ENCODE results near the gene SLCO2A1.

The SLCO2A1 gene

DNA sequence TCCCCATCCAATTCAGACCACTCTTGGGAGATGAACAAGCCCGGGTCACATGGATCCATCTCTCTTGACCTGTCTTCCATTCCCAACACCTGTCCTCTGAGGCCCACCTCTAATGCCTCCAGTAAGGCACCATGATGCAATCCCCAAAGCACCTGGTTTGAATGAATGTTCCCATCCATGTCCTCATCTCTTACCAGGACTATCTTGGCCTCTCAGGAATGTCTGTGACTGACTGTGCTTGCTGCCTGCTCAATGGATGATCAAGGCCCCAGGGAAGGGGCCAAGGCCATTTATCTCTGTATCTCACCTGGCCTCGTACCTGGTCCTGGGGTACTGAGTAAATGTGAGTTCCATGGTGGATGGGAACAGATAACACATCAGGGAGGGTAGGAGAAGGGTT lies 49.7 kb downstream of the SLCO2A1 start:
- DNase-seq (ENCODE audit: low read depth) = no peak
- TF ChIP-seq, protein P1, sequence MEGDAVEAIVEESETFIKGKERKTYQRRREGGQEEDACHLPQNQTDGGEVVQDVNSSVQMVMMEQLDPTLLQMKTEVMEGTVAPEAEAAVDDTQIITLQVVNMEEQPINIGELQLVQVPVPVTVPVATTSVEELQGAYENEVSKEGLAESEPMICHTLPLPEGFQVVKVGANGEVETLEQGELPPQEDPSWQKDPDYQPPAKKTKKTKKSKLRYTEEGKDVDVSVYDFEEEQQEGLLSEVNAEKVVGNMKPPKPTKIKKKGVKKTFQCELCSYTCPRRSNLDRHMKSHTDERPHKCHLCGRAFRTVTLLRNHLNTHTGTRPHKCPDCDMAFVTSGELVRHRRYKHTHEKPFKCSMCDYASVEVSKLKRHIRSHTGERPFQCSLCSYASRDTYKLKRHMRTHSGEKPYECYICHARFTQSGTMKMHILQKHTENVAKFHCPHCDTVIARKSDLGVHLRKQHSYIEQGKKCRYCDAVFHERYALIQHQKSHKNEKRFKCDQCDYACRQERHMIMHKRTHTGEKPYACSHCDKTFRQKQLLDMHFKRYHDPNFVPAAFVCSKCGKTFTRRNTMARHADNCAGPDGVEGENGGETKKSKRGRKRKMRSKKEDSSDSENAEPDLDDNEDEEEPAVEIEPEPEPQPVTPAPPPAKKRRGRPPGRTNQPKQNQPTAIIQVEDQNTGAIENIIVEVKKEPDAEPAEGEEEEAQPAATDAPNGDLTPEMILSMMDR (IDR thresholded peaks at IDR 0.05; ENCODE audit: control insufficient read depth, insufficient read depth, low read depth, low read length, missing control alignments) = no peak
- no peak overlapping the region for H3K4me3 ChIP-seq (ENCODE audit: control insufficient read depth, low read depth, low read length)

DNA sequence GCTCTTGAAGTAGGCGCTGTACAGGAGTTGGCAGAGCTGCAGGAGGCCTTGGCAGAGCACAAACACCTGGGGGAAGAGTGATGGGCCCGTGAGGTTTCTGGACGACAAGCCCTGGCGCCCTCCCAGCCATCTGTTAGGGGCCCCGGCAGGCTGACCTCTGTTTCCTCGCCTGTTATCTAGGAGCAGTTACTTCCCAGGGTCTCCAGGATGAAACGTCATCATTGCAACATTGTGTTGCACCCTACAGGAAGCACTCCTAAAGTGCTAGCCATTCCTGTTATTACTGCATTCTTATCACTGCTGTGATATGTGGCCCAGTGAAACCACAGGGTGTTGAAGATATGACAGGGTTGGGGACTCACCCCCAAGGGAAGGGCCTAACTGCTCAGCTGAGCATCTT lies 50.2 kb downstream of the SLCO2A1 start:
- TF ChIP-seq, protein P1 (IDR thresholded peaks at IDR 0.05; ENCODE audit: control insufficient read depth, insufficient read depth, low read depth, low read length, missing control alignments) = no peak
- no peak for DNase-seq (ENCODE audit: low read depth)

DNA sequence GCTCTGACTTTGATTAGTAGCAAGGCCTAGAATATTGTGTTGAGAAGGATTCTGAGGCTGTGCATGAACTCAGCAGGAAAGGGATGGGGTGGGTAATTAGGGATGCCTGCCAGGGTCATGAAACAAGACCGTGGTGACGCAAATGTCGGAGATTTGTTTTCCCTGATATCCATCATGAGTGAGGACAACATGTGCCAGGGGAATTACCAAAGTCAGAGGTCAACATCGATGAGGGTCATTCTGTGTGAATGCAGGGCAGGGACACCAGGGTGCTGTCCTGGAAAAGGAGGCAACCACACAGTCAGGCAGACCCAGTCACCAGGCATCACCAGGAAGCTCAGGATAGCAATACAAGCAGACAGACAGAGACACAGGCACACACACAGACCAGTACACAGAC lies 52.2 kb downstream of the SLCO2A1 start:
- TF ChIP-seq, protein P1 (IDR thresholded peaks at IDR 0.05; ENCODE audit: control insufficient read depth, insufficient read depth, low read depth, low read length, missing control alignments) = no peak
- DNase-seq (ENCODE audit: low read depth) = no peak
- H3K4me3 ChIP-seq (ENCODE audit: control insufficient read depth, low read depth, low read length) = no peak overlapping the region

More for the DNA sequence above, 50.2 kb downstream of the SLCO2A1 start:
- H3K4me3 ChIP-seq (ENCODE audit: control insufficient read depth, low read depth, low read length) = no peak overlapping the region

DNA sequence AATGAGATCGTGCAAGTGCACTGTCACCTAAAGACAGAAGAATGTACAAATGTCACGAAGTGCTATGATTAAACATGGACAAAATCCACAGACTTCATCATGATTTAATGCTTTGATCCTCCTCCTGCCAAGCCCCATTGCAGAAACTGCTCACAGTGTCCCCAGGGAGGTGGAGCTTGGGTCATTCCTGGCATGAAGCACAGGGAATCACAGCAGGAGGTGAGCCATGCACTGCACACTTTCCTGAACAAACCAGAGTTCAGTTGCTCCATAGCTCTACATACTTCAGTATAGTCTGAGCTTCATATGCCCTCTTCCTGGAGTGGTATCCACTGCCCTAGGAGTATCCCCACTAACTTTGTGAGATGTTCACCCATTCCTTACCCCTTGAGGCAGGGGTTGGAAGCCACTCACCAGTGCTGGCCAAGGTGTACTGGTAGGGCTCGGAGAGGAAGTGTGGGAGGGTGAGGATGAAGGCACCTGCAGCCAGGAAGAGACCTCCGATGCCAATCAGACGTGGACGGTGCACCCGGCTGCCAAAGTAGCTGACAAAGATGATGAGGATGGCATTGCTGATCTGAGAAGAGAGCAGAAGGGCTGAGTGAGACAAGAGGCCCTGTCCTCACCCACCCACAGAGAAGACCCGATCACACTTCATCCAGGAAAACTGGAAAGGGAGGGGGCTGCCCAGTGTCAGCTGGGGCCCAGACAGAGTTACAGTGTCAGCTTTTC lies 56.3 kb downstream of the SLCO2A1 start:
- TF ChIP-seq, protein P1 (IDR thresholded peaks at IDR 0.05; ENCODE audit: control insufficient read depth, insufficient read depth, low read depth, low read length, missing control alignments) = no peak
- no peak overlapping the region for H3K4me3 ChIP-seq (ENCODE audit: control insufficient read depth, low read depth, low read length)
- DNase-seq (ENCODE audit: low read depth) = peak; percentile 2

DNA sequence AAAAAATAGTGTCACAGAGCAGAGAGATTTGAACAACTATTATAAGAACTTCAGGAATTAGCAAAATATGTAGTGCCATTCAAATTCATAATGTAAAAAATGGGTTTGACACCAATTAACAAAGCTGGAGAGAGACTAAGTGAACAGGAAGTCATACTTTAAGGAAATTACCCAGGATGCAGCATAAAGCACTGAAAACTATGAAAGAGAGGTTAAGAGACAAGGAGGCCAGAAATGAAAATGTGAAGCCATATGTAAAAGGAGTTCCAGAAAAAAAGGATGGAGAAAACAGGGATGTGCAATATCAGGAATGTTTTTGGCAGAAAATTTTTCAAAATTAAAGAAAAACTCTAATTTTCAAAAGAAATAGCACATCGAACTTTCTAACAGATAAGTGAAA lies 57.6 kb downstream of the SLCO2A1 start:
- H3K4me3 ChIP-seq (ENCODE audit: control insufficient read depth, low read depth, low read length) = no peak overlapping the region
- no peak for DNase-seq (ENCODE audit: low read depth)
- TF ChIP-seq, protein P1 (IDR thresholded peaks at IDR 0.05; ENCODE audit: control insufficient read depth, insufficient read depth, low read depth, low read length, missing control alignments) = no peak

DNA sequence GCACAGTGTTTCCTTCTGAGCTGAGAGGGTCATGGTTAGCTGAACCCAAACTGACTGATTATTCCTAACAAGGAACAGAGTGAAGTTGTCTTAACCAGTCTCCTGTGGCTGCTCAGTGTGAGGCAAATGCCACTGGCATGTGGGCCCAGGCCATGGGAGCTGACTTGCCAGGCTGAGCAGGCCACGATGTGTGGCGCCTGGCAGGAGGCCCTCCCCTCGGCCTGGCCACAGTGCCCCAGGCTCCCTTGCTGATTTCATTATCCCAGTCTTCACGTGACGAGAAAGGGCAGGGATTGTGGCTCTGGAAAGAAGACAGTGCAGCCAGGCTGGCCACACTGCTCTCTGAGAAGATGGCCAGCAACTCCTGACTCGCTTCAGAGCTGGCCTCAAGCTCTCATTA lies 58.8 kb downstream of the SLCO2A1 start:
- no peak overlapping the region for H3K4me3 ChIP-seq (ENCODE audit: control insufficient read depth, low read depth, low read length)
- DNase-seq (ENCODE audit: low read depth) = no peak
- TF ChIP-seq, protein P1 (IDR thresholded peaks at IDR 0.05; ENCODE audit: control insufficient read depth, insufficient read depth, low read depth, low read length, missing control alignments) = no peak

Data from AG09309 (cell line).